HepG2 (cell line): ENCODE measurements around the gene VAV2. TPM values are rescaled to one million over a fixed set of nuclear protein-coding genes. Genes with fewer than 3 reads are reported as not detected.

Source experiments
- ATAC-seq: fragments of 200-7000 bp; cut with Tn5 transposase; 3 replicates; pipeline ENCODE4 v1.9.1; 2020; ENCODE audit warnings: mild to moderate bottlenecking, moderate library complexity
- BruUV-seq: library from RNA; stranded (reverse); fragments of 400-500 nt; replicated peaks from 2 replicates; lab custom pipeline; 2021; lab: Mats Ljungman, UMichigan
- CTCF ChIA-PET: fragments of 300-600 bp; formaldehyde crosslinking; extraction: SDS; loops from one replicate; lab custom pipeline; 2021; ENCODE audit warnings: low total read pairs, inconsistent platforms, low intra/inter-chr PET ratio; lab: Yijun Ruan, JAX
- POLR2A ChIA-PET: fragments of 350-600 bp; sonication (Branson Sonifier 250); formaldehyde crosslinking; loops from one replicate; lab custom pipeline; 2020; ENCODE audit warnings: antibody characterized with exemption, inconsistent platforms; lab: Yijun Ruan, JAX
- DNase-seq: peaks from one replicate; pipeline ENCODE4 v3.0.0-alpha.2; 2015; ENCODE audit warnings: low spot score
- FAIRE-seq: peaks from 3 replicates; lab custom pipeline; 2011; peaks lifted over from hg19 to GRCh38; lab: Jason Lieb, UNC
- H2AFZ ChIP-seq: one replicate; pipeline ENCODE4 v1.6.1; 2011; ENCODE audit warnings: low read length, inconsistent platforms
- H3K27ac ChIP-seq: fragments of 300-600 bp; 3 replicates; pipeline ENCODE4 v1.8.0; 2011; ENCODE audit warnings: mixed run types, mild to moderate bottlenecking, mixed read lengths, low read length, inconsistent platforms; ENCODE audit not compliant: insufficient read depth; ENCODE audit errors: extremely low read length
- H3K27me3 ChIP-seq, 2 experiments: fragments of 200-600 bp in 1 of 2; 2 replicates in 1 of 2; 3 replicates in 1 of 2; pipeline versions ENCODE4 v1.6.0 to v1.8.0; 2011; ENCODE audit warnings: low read length in 2 of 2, mild to moderate bottlenecking in 2 of 2, moderate library complexity in 2 of 2, inconsistent platforms in 1 of 2; ENCODE audit not compliant: insufficient read depth in 2 of 2, control insufficient read depth in 1 of 2
- H3K36me3 ChIP-seq, 2 experiments: fragments of 200-600 bp in 1 of 2; replicated peaks in 1 of 2; 2 replicates in 1 of 2; 3 replicates in 1 of 2; pipeline versions ENCODE4 v1.5.1 to v1.8.0; 2011; ENCODE audit warnings: low read length in 2 of 2, inconsistent platforms in 1 of 2; ENCODE audit not compliant: insufficient read depth in 2 of 2, control insufficient read depth in 1 of 2
- H3K4me1 ChIP-seq: 2 replicates; pipeline ENCODE4 v1.5.1; 2012; ENCODE audit warnings: low read length, inconsistent platforms; ENCODE audit not compliant: insufficient read depth
- H3K4me2 ChIP-seq: 2 replicates; pipeline ENCODE4 v1.6.0; 2011; ENCODE audit warnings: low read depth, low read length, inconsistent platforms
- H3K4me3 ChIP-seq, 3 experiments: fragments of 200-600 bp in 1 of 3; sonication (generic), shearing (Covaris generic) in 1 of 3; replicated peaks in 1 of 3; 2 replicates each; pipeline ENCODE4 v1.5.1; 2011 to 2016; ENCODE audit warnings: low read length in 3 of 3, inconsistent platforms in 2 of 3, low read depth in 2 of 3, mild to moderate bottlenecking in 2 of 3, control low read depth in 1 of 3, mixed read lengths in 1 of 3; ENCODE audit not compliant: insufficient read depth in 1 of 3
- H3K79me2 ChIP-seq: one replicate; pipeline ENCODE4 v1.6.1; 2011; ENCODE audit warnings: low read length, inconsistent platforms; ENCODE audit not compliant: insufficient read depth
- H3K9ac ChIP-seq: 2 replicates; pipeline ENCODE4 v1.6.0; 2011; ENCODE audit warnings: mild to moderate bottlenecking, low read depth, low read length, inconsistent platforms; ENCODE audit not compliant: insufficient read depth
- H3K9me3 ChIP-seq: 2 replicates; pipeline ENCODE4 v1.5.1; 2012; ENCODE audit warnings: mild to moderate bottlenecking, low read length
- H4K20me1 ChIP-seq: 2 replicates; pipeline ENCODE4 v1.6.0; 2011; ENCODE audit warnings: inconsistent platforms, mild to moderate bottlenecking, low read length, moderate library complexity; ENCODE audit not compliant: insufficient read depth
- FOSL2 ChIP-seq: sonication (generic); formaldehyde crosslinking; IDR thresholded peaks from 2 replicates; pipeline ENCODE4 v1.4.0; 2020; ENCODE audit warnings: missing genetic modification reagents
- GFI1 ChIP-seq: sonication (generic); formaldehyde crosslinking; IDR thresholded peaks from 2 replicates; pipeline ENCODE4 v1.5.0; 2020; ENCODE audit warnings: missing genetic modification reagents, mild to moderate bottlenecking, borderline replicate concordance
- IRX3 ChIP-seq: sonication (generic); formaldehyde crosslinking; IDR thresholded peaks from 2 replicates; pipeline ENCODE4 v1.8.1; 2023; ENCODE audit warnings: mild to moderate bottlenecking, low read depth, missing genetic modification reagents, borderline replicate concordance
- KDM6A ChIP-seq: IDR thresholded peaks from 2 replicates; pipeline ENCODE4 v1.6.1; 2016; ENCODE audit warnings: low read depth
- NCOA2 ChIP-seq: sonication (generic); formaldehyde crosslinking; IDR thresholded peaks from 2 replicates; pipeline ENCODE4 v1.8.0; 2022; ENCODE audit warnings: inconsistent platforms
- NFE2L1 ChIP-seq: sonication (generic); formaldehyde crosslinking; IDR thresholded peaks from 2 replicates; pipeline ENCODE4 v1.4.0; 2020; ENCODE audit warnings: missing genetic modification reagents, mild to moderate bottlenecking, borderline replicate concordance
- NRL ChIP-seq: sonication (generic); formaldehyde crosslinking; IDR thresholded peaks from 2 replicates; pipeline ENCODE4 v1.5.0; 2020; ENCODE audit warnings: missing genetic modification reagents, mild to moderate bottlenecking, moderate library complexity, borderline replicate concordance
- POLR2AphosphoS2 ChIP-seq: IDR thresholded peaks from 2 replicates; pipeline ENCODE4 v1.6.1; 2011; ENCODE audit warnings: low read depth, low read length, improper control_type of control experiment
- PRMT3 ChIP-seq: sonication (generic); formaldehyde crosslinking; IDR thresholded peaks from 2 replicates; pipeline ENCODE4 v1.8.1; 2022; ENCODE audit warnings: low read depth, mild to moderate bottlenecking, moderate library complexity, missing genetic modification reagents, borderline replicate concordance
- RCOR2 ChIP-seq: IDR thresholded peaks from 2 replicates; pipeline ENCODE4 v1.6.1; 2016; ENCODE audit warnings: missing biosample characterization, missing genetic modification reagents
- REPIN1 ChIP-seq: sonication (generic); formaldehyde crosslinking; IDR thresholded peaks from 2 replicates; pipeline ENCODE4 v1.8.0; 2022; ENCODE audit warnings: missing genetic modification reagents, low read depth, mild to moderate bottlenecking, borderline replicate concordance
- SKI ChIP-seq: fragments of 450-650 bp; IDR thresholded peaks from one replicate; pipeline ENCODE4 v1.6.1; 2018; ENCODE audit warnings: mild to moderate bottlenecking; ENCODE audit not compliant: partially characterized antibody
- TOE1 ChIP-seq: sonication (generic); formaldehyde crosslinking; IDR thresholded peaks from 2 replicates; pipeline ENCODE4 v1.4.0; 2020; ENCODE audit warnings: mild to moderate bottlenecking, missing genetic modification reagents
- TOPORS ChIP-seq: sonication (generic); formaldehyde crosslinking; IDR thresholded peaks from 2 replicates; pipeline ENCODE4 v1.8.0; 2023; ENCODE audit warnings: mild to moderate bottlenecking, missing genetic modification reagents
- ZBTB21 ChIP-seq: sonication (generic); formaldehyde crosslinking; IDR thresholded peaks from 2 replicates; pipeline ENCODE4 v1.4.0; 2020; ENCODE audit warnings: missing genetic modification reagents
- ZFX ChIP-seq: sonication (generic); formaldehyde crosslinking; IDR thresholded peaks from 2 replicates; pipeline ENCODE4 v1.4.0; 2020; ENCODE audit warnings: mild to moderate bottlenecking, low read depth, missing genetic modification reagents, moderate library complexity
- ZNF12 ChIP-seq: sonication (generic); formaldehyde crosslinking; IDR thresholded peaks from 2 replicates; pipeline ENCODE4 v1.5.0; 2020; ENCODE audit warnings: missing genetic modification reagents
- ZNF263 ChIP-seq: sonication (generic); formaldehyde crosslinking; IDR thresholded peaks from 2 replicates; pipeline ENCODE4 v1.4.0; 2020; ENCODE audit warnings: missing genetic modification reagents
- ZNF383 ChIP-seq: sonication (generic); formaldehyde crosslinking; IDR thresholded peaks from 2 replicates; pipeline ENCODE4 v1.4.0; 2020; ENCODE audit warnings: missing genetic modification reagents, mild to moderate bottlenecking, borderline replicate concordance
- ZNF598 ChIP-seq: sonication (generic); formaldehyde crosslinking; IDR thresholded peaks from 2 replicates; pipeline ENCODE4 v1.5.1; 2020; ENCODE audit warnings: mild to moderate bottlenecking, missing genetic modification reagents, borderline replicate concordance
- ZNF619 ChIP-seq: sonication (generic); formaldehyde crosslinking; IDR thresholded peaks from 2 replicates; pipeline ENCODE4 v1.4.0; 2020; ENCODE audit warnings: mild to moderate bottlenecking, missing genetic modification reagents
- WGBS: methylation state at CpG from one replicate; pipeline ENCODE4 v1.1.6; 2017; ENCODE audit warnings: low lambda C conversion rate; 5-methylcytosine and 5-hydroxymethylcytosine counted together
- in situ Hi-C: cut with HindIII; loops from 2 replicates; pipeline ENCODE4 v1.10.0; 2017; ENCODE audit warnings: low pct_unique_long_range_greater_than_20kb; ENCODE audit not compliant: extremely low pct_ligation_motif_present
- intact Hi-C: fragments of 100-400 bp; cut with micrococcal nuclease; formaldehyde crosslinking; loops from one replicate; pipeline ENCODE4 v1.10.0; 2022; ENCODE audit not compliant: unreplicated experiment
- polyA plus RNA-seq, 8 experiments: library from polyadenylated mRNA; depleted of rRNA in 3 of 8; stranded (reverse) in 7 of 8; unstranded in 1 of 8; fragments of >200 nt; fragmentation: Illumina TruSeq in 4 of 8; extraction: Trizol in 4 of 8; gene quantifications; 2 replicates each; pipeline versions ENCODE4 v1.2.1 to v1.2.3, GENCODE V29; 2011 to 2016; ENCODE audit warnings: low read depth in 4 of 8, missing spikeins in 1 of 8, mixed read lengths in 1 of 8; ENCODE audit not compliant: insufficient read depth in 1 of 8
- total RNA-seq, 5 experiments: library from RNA; depleted of rRNA; stranded (reverse); fragments of >200 nt; fragmentation: Illumina TruSeq; extraction: Trizol; gene quantifications; 2 replicates each; pipeline ENCODE4 v1.2.3, GENCODE V29; 2016; ENCODE audit warnings: low read depth in 1 of 5
- TF ChIP-seq, protein P1 (sequence below): sonication (generic); formaldehyde crosslinking; IDR thresholded peaks from 2 replicates; pipeline ENCODE4 v1.4.0; 2020; ENCODE audit warnings: missing genetic modification reagents, low read depth, mild to moderate bottlenecking, borderline replicate concordance
- TF ChIP-seq, protein P2 (sequence below): IDR thresholded peaks from 2 replicates; pipeline ENCODE4 v1.6.1; 2016; ENCODE audit warnings: low read depth, borderline replicate concordance
- TF ChIP-seq, protein P3 (sequence below): sonication (generic); formaldehyde crosslinking; IDR thresholded peaks from 2 replicates; pipeline ENCODE4 v1.5.0; 2020; ENCODE audit warnings: missing genetic modification reagents, mild to moderate bottlenecking, borderline replicate concordance

The VAV2 gene
- total and polyA plus RNA-seq, 2 of the 13 experiments (the other 11 are each of a cell fraction or from before 2014, with no cell fraction given): 22.5 to 22.9 TPM

DNA sequence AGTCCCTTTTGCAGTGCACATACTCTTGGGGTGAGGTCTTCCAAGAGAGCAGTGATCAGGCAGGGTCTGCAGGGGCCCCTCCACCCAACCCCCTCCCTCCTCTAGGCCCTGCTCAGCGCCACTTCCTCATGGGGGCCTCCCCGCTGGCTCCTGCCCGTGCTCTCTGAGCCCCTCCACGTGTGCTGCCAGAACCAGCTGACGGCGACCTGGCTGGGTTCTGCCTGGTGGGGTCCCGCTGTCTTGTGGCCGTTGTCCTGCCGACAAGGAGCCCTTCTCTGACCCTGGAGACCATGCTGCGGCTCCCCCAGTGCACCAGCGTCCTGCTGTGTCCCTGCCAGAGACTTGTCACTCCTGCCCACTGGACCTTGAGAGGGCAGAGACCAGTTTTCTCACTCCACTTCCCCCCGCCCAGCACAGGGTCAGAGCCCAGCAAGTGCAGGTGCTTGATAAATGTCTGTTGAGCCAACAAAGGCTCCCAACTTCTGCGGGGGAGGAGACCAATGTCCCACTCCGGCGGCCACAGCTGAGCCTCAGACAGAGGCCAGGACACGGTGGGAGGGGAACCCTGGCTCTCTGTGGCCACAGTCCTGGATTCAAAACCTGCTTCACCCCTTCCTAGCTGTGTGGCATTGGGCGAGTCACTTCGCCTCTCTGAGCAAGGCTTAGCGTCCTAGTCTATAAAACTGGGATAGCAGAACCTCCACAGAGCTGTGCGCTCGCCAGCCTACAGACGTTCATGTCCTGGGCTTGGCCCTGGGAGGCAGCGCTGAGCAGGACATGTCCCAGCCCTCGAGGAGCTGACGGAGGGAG lies 278.8 kb downstream of the VAV2 start:
- intact Hi-C loops: no loop called here
- no peak for TF ChIP-seq ZBTB21 (CRISPR knock-in tag)
- TF ChIP-seq FOSL2 (CRISPR knock-in tag): peak; percentile 66
- TF ChIP-seq ZFX (CRISPR knock-in tag): peak; percentile 46
- no peak for TF ChIP-seq NFE2L1 (CRISPR knock-in tag)
- peak; percentile 41; the same call in 1 of the 2 replicates for TF ChIP-seq GFI1
- no peak for TF ChIP-seq ZNF598
- no peak for TF ChIP-seq NRL (CRISPR knock-in tag)
- no peak for TF ChIP-seq ZNF263 (CRISPR knock-in tag)
- TF ChIP-seq, protein P1, sequence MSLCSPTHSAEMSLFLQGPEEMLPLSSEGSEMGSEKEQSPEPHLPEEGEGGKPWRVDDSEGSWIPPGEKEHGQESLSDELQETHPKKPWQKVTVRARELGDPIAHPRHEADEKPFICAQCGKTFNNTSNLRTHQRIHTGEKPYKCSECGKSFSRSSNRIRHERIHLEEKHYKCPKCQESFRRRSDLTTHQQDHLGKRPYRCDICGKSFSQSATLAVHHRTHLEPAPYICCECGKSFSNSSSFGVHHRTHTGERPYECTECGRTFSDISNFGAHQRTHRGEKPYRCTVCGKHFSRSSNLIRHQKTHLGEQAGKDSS (CRISPR knock-in tag): peak; percentile 32; the same call in 1 of the 2 replicates
- TF ChIP-seq ZNF383 (CRISPR knock-in tag): no peak
- TF ChIP-seq PRMT3 (CRISPR knock-in tag): no peak
- no peak for TF ChIP-seq REPIN1 (CRISPR knock-in tag)
- peak; percentile 69 for TF ChIP-seq RCOR2 (CRISPR knock-in tag)
- TF ChIP-seq KDM6A (CRISPR knock-in tag): 0 out of 2 replicates have a peak, but pooled peaks have one; percentile 37
- TF ChIP-seq TOPORS (CRISPR knock-in tag): no peak
- peak; percentile 14 for TF ChIP-seq SKI
- TF ChIP-seq ZNF12 (CRISPR knock-in tag): no peak
- TF ChIP-seq, protein P2, sequence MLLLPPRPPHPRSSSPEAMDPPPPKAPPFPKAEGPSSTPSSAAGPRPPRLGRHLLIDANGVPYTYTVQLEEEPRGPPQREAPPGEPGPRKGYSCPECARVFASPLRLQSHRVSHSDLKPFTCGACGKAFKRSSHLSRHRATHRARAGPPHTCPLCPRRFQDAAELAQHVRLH (CRISPR knock-in tag): no peak
- TF ChIP-seq POLR2AphosphoS2: no peak
- TF ChIP-seq IRX3 (CRISPR knock-in tag): no peak
- TF ChIP-seq ZNF619 (CRISPR knock-in tag): no peak
- TF ChIP-seq, protein P3, sequence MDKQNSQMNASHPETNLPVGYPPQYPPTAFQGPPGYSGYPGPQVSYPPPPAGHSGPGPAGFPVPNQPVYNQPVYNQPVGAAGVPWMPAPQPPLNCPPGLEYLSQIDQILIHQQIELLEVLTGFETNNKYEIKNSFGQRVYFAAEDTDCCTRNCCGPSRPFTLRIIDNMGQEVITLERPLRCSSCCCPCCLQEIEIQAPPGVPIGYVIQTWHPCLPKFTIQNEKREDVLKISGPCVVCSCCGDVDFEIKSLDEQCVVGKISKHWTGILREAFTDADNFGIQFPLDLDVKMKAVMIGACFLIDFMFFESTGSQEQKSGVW: no peak
- TF ChIP-seq TOE1 (CRISPR knock-in tag): no peak
- peak; percentile 25; the same call in 1 of the 2 replicates for TF ChIP-seq NCOA2 (CRISPR knock-in tag)

More for the DNA sequence above, 278.8 kb downstream of the VAV2 start:
- ATAC-seq (peak; percentile 18), DNase-seq (peak; percentile 58), FAIRE-seq (peak; percentile 67)
- Histone ChIP-seq H3K9ac (peak overlapping the region; percentile 47), H4K20me1 (no peaks in the 10 kb centered on the region), H3K36me3 (0 out of 5 replicates have a peak, but pooled peaks cover 0 to 1% of the 10 kb centered on the region in 2 experiments), H3K4me3 (peak overlapping the region in 1 of 3 experiments; percentile 72; a peak in 2 of 6 replicates), H3K4me2 (peak overlapping the region; percentile 88), H3K79me2 (no peaks in the 10 kb centered on the region), H3K4me1 (peaks cover 63% of the 10 kb centered on the region), H3K27ac (peak overlapping the region; percentile 90), H3K9me3 (no peaks in the 10 kb centered on the region), H3K27me3 (no peaks in the 10 kb centered on the region), H2AFZ (no peak overlapping the region)
- 57% methylated on average over 13 of the region's 25 CpGs for WGBS
- BruUV-seq: no TSS peak
- ChIA-PET CTCF (interaction anchor here (0.6 kb wide), 1 partner anchor 12 kb away, joined by 3 read pairs; no protein-coding TSS in a partner anchor), POLR2A (interaction anchor here (2.0 to 6.2 kb wide), 3 partner anchors 25 to 253 kb away, joined by 10 to 156 read pairs (median 10); partner anchors contain the start of genes CACFD1 and SARDH)
- in situ Hi-C loops: no loop called here
